DMS153 treated with DMSO at 0.1 percent for 48 hours (cell line): Measurements from ENCODE around the gene CRAMP1.

Source experiments
- DNase-seq: peaks from one replicate; lab custom pipeline; 2025; ENCODE audit not compliant: unreplicated experiment; lab: John Stamatoyannopoulos, UW

CRAMP1 gene

GRCh38 chr16:1601031-1601430 lies 11.1 kb upstream of the CRAMP1 start:
- DNase-seq = no peak

- no peak for DNase-seq
Measured at GRCh38 chr16:1601489-1601888, 10.7 kb upstream of the CRAMP1 start.

DNA sequence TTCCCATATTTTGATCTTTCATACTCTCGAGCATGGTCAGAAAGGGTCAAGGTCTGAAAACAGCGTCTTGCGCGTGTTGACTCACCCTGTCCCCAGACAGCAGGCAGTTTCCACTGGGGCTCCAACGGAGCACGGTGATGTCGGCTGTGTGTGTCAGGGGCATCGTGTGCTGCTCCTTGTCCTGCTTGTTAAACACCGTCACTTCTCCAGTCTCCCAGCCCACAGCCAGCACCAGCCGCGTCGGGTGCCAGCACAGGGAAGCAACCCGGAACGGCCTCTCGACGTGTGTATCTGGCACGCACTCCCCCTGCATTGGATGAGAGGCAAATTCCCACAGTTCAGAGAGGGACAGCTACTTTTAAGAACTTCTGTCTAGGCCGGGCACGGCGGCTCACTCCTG lies 9.9 kb upstream of the CRAMP1 start:
- DNase-seq = no peak

GRCh38 chr16:1606774-1607173 lies 5.4 kb upstream of the CRAMP1 start:
- DNase-seq = no peak

DNA sequence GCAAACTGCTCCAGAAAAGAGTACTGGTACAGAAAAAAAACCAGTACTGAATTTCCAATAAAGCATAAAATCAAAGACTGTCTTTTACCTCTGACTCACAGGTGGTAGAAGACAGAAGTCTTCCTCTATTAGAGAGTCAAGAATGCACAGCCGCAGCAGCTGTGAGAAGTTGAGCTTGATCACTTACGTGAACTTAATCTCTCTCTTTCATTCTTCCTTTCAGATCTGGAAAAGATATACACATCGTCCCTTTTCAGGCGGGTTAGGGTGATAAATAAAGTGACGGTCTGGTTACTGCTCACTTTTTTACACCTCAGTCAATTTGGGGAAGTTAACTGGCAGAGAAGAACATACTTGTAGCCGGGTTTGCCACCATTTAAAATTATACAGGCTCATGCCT lies 4.2 kb upstream of the CRAMP1 start:
- no peak for DNase-seq

- DNase-seq = peak; percentile 94
Measured at GRCh38 chr16:1610071-1610898, 1.9 kb upstream of the CRAMP1 start.

DNA sequence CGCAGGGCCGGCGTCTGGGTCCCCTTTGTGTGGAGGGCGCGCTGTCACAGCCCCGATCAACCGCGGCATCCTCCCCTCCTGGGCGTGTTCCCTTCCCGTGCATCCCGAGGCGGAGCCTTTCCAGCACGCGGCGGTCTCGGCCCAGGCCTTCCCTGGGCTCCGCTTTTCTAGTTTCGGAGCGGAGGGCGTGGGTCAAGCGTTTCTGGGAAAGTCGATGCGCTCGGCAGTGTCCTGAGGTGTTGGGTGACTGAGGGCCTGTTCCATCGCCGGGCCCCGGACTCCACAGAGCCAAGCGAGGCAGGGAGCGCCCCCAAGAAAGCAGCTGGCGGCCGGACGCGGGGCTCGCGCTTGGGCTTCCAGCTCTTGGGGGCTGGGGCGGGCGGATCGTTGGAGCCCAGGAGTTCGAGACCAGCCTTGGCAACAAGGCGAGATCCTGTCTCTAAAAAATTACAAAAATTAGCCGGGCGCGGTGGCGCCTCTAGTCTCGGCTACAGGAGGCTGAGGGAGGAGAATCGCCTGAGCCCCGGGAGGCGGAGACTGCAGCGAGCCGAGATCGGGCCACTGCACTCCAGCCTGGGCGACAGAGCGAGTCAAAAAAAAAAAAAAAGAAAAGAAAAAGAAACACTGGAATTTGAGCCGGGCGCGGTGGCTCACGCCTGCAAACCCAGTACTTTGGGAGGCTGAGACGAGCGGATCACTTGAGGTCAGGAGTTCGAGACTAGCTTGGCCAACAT lies 1.1 kb upstream of the CRAMP1 start:
- DNase-seq = no peak

GRCh38 chr16:1613211-1613622 lies 1.1 kb downstream of the CRAMP1 start:
- DNase-seq = no peak

DNA sequence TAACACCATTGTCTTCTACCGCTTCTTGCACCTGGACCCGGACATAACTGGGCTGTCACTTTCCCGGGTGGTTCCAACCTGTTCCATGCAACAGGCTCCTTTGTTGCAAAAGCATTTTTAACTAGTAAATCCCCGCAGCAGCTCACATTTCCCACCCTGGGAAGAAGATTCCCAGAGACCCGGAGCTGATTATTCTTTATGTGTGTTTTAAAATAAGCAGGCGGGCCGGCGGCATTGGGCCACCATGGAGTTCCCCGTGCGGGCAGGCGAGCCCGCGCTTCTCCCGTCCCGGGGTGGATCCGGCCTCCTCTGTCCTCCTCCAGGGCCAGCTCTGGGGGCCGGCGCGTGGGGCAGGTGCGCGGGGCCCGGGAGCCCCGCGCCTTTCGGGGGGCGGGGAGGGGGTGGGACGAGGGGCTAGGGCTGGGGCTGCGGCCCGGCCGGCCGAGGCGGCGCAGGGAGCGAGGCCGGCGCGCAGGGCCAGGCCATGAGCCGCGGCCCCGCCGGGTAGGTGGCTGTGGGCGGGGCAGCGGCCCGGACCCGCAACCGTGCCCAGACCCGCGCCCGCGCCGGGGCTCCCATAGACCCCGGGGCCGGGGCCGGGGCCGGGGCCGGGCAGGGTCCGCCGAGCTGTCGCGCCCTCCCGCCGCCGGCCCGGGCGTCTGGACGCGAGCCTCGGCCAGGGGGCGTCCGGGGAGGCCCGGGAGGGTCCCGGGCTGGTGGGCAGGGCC lies 1.7 kb downstream of the CRAMP1 start:
- DNase-seq = no peak

- DNase-seq = no peak
Measured at GRCh38 chr16:1614456-1615102, 2.4 kb downstream of the CRAMP1 start.

DNA sequence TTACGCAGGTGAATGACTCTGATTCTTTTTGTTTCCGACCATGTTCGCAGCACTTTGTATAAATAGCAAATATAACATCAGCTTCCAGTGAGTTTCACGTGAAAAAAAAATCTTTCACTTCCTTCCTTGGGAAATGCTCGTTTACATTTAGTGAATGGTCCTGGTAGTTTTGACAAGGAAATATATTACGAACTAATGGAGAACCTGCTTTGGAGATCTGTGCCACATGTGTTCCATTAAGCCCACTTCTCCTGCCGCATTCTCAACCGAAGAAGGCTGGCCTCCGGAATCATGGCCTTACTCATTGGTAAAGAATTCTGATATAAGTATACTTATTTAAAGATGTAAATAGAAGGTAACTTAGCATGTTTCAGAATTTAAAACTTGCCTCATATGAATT lies 3.6 kb downstream of the CRAMP1 start:
- DNase-seq = no peak

DNA sequence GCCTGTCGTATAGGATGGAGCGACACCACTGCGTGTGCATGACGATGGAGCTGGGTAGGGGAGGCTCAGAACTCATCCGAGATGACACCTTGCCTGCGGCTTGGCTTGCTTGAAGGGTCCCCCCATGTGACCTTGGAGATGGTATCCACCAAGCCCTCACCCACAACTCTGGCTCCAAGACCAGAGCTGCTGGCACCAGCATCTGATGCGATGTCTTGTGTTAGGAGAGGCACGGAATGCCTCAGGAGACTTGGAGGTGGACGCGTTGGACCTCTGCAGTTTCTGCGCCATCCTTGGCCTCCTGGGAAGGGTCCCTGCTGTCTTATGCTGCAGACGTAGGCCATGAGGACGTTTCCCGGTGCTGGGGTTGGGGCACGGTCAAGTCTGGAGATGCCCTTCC lies 7.8 kb downstream of the CRAMP1 start:
- no peak for DNase-seq

GRCh38 chr16:1620391-1620790 lies 8.2 kb downstream of the CRAMP1 start:
- no peak for DNase-seq

DNA sequence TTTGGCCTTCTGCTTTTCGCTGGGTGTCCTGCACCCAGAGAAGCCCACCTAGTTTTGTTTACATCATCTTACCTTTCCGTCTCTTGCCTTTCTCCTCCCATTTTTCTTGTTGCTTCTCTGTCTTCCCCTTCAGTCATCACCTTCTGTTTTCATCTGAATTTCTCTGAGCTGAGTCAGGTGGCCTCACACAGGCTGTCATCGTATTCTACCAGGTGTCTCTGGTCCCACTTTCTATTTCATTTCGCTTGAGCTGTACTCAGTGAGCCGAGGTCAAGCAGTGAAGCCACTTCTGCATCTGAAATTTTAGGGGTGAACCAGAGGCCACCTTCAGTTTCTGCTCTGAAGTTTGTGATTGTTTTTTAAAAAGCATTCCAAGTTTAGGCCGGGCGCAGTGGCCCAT lies 9.7 kb downstream of the CRAMP1 start:
- DNase-seq = no peak

- DNase-seq = no peak
Measured at GRCh38 chr16:1626327-1626726, 14.2 kb downstream of the CRAMP1 start.

DNA sequence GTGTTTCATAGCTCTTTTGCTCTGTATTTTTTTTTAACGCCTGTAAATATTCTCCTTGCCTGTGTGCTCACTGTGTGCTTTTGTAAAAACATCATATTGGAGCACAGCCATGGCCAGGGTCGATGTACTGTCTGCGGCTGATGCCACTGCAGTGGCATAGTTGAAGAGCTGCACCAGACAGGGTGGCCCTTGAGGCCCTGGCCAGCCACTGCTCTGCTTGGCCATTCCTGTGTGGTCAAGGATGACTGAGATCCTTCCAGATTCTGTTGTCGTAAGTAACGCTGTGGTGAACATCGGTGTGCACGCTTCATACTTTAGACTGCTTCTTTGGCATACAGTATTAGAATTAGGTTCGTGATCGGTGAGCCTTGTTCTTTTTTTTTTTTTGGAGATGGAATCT lies 14.6 kb downstream of the CRAMP1 start:
- DNase-seq = no peak

DNA sequence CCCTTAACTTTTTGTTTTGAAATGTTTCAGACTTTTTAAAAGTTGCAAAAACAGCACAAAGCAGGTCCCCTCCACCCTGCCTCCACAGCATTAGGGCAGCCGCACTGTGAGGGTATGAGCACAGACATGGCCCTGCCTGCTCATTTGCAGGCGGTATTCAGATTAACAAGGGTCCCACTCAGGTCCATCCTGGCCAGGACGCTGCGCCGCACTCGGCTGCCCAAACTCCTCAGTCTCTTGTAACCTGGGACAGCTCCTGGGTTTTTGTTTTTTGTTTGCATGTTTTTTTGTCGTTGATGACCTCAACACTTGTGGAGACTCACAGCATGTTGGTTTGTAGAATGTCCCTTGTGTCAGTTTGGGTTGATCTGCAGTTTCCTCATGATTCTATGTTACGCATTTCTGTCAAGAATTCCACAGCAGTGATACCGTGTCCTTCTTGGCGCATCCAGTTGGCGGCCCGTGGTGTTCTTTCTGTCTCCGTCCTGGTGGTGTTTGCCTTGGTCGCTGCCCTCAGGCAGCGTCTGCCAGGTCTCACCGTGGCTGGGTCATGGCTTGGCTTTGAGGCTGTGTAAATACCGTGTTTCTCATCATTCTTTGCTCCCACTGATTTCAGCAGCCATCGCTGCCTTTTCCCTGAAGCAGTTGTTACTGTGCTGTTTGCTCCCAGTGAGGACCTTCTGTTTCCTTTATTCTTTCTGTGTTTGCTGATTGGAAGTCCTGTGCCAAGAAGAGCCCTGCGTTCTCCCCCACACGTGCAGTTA lies 18.5 kb downstream of the CRAMP1 start:
- no peak for DNase-seq

DNA sequence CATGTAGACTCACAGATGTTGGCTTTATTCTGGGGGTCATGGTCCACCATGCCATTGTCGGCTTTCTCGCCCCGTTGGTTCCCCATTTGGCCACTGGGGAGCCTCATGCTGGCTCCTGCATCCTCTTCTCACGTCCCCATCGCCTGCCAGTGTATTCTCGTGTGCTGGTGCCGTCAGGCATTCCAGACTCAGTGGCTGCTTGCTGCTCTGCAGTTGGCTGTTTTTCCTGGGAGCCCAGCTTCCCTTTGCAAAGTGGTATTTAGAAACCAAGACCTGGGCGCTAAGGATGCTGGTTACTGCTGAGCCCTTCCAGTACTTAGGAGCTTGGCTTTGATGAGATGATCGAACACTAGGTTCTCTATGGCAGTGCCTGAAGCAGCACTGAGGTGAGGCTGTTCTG lies 19.1 kb downstream of the CRAMP1 start:
- DNase-seq = no peak

DNA sequence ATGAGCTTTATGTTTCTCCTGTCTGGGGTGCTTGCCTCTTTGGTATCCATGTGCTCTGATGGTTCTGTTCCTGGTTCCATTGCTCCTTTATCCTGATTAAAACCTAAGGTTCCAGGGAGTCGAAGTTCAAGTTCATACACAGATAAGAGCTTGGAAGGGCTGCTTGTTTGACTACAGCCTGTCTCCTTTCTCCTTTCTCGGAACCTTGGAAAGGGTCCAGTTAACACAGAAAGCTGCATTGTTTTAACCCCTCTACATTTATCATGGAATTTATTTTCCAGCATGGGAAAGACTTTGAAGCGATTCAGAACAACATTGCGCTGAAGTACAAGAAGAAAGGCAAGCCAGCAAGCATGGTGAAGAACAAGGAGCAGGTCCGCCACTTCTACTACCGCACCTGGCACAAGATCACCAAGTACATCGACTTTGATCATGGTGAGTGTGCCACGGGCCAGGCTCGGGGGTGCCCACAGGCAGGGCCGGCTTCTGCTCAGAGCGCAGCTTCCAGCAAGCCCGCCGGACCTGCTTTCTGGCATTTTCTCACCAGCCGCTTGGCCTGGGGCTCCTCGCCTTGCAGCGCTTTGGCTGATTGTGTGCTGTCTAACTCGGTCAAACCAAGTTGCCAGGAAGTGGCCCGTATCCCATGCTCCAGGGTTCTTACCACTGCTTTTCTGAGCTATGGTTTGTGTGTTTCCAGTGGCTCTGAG lies 19.9 kb downstream of the CRAMP1 start:
- DNase-seq = no peak

DNA sequence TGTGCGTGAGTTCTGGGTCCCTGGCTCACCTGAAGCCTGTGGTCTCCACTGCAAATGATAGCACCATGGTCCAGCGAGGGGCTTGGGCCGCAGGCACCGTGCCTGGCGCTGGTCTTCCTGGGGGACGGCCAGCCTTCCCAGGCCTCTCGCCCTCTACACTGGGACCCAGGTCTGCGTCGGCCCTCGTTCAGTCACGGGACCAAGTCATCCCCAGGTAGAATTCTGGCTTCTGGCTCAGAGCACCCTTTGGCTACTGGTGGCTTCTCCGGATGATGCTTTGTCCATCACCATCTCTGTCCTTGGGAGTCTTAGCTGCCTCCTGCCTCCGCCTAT lies 20.4 kb downstream of the CRAMP1 start:
- no peak for DNase-seq
